GM12891 (cell line): ENCODE data around the gene CHI3L2.

Experiments used
- PAX5 ChIP-seq: IDR thresholded peaks from 2 replicates; pipeline ENCODE4 v1.6.1; 2011; ENCODE audit warnings: low read length, moderate library complexity, mild to moderate bottlenecking; ENCODE audit not compliant: insufficient read depth, severe bottlenecking
- POLR2A ChIP-seq: IDR thresholded peaks from 2 replicates; pipeline ENCODE4 v1.6.1; 2011; ENCODE audit warnings: low read depth, low read length, control low read depth
- POLR2AphosphoS5 ChIP-seq: IDR thresholded peaks from 2 replicates; pipeline ENCODE4 v1.6.1; 2011; ENCODE audit warnings: low read depth, low read length, control low read depth
- POU2F2 ChIP-seq: IDR thresholded peaks from 2 replicates; pipeline ENCODE4 v1.6.1; 2011; ENCODE audit warnings: low read depth, mild to moderate bottlenecking, control low read depth, low read length, moderate library complexity
- SPI1 ChIP-seq: IDR thresholded peaks from 2 replicates; pipeline ENCODE4 v1.6.1; 2011; ENCODE audit warnings: low read depth, low read length, control low read depth
- TAF1 ChIP-seq: IDR thresholded peaks from 2 replicates; pipeline ENCODE4 v1.6.1; 2011; ENCODE audit warnings: low read depth, low read length, control low read depth

- TF ChIP-seq POLR2AphosphoS5 (no peak), POLR2A (no peak), SPI1 (no peak), POU2F2 (peak; percentile 81; the same call in 1 of the 2 replicates), TAF1 (no peak; the same call in 1 of the 2 replicates), PAX5 (peak; percentile 8)
Observed at GRCh38 chr1:111222308-111223125, 5.0 kb upstream of the CHI3L2 start.
